Uterus (tissue), 4 donors: ENCODE results near the gene FGFR2. TPM values are rescaled to one million over a fixed set of nuclear protein-coding genes. Genes with fewer than 3 reads are reported as not detected.

Source experiments
- DNase-seq, 2 donors: peaks; one replicate each; pipeline ENCODE4 v3.0.0-alpha.2; 2019 to 2020
- H3K27ac ChIP-seq, 2 donors: fragments of 200-600 bp; sonication (generic); 1 replicate in 1 of 2; 2 replicates in 1 of 2; pipeline ENCODE4 v1.5.1; 2016 to 2018
- H3K27me3 ChIP-seq, 2 donors: fragments of 200-600 bp; sonication (generic); one replicate each; pipeline ENCODE4 v1.5.1; 2018 to 2019; ENCODE audit warnings: control low read depth in 1 of 2
- H3K36me3 ChIP-seq, 2 donors: fragments of 200-600 bp; sonication (generic); one replicate each; pipeline ENCODE4 v1.5.1; 2019; ENCODE audit warnings: control low read depth in 1 of 2
- H3K4me1 ChIP-seq, 2 donors: fragments of 200-600 bp; sonication (generic); one replicate each; pipeline ENCODE4 v1.5.1; 2018 to 2019; ENCODE audit warnings: control low read depth in 1 of 2
- H3K4me3 ChIP-seq, 2 donors: fragments of 200-600 bp; sonication (generic); 1 replicate in 1 of 2; 2 replicates in 1 of 2; pipeline ENCODE4 v1.5.1; 2018 to 2019; ENCODE audit warnings: mild to moderate bottlenecking in 1 of 2
- H3K9me3 ChIP-seq, 2 donors: fragments of 200-600 bp; sonication (generic); one replicate each; pipeline ENCODE4 v1.5.1; 2019; ENCODE audit warnings: control low read depth in 1 of 2
- POLR2A ChIP-seq, 2 donors: fragments of 450-650 bp; IDR thresholded peaks; one replicate each; pipeline ENCODE4 v1.6.1; 2016; ENCODE audit warnings: antibody characterized with exemption in 2 of 2, mild to moderate bottlenecking in 1 of 2, moderate library complexity in 1 of 2
- intact Hi-C: fragments of 100-400 bp; cut with DNase I; formaldehyde crosslinking; loops from one replicate; pipeline ENCODE4 v1.15.1; 2023; ENCODE audit warnings: low total_unique reads
- total RNA-seq, 4 donors: library from RNA; depleted of rRNA in 3 of 4; stranded (reverse); fragments of >200 nt in 3 of 4; gene quantifications; one replicate each; pipeline versions ENCODE4 v1.1.0 to v1.2.4, GENCODE V29; 2014 to 2023
- TF ChIP-seq, protein P1 (sequence below), 4 experiments: fragments of 200-600 bp in 2 of 4; fragments of 450-650 bp in 2 of 4; sonication (generic) in 2 of 4; IDR thresholded peaks; one replicate each; pipeline ENCODE4 v1.5.1; 2016 to 2019; ENCODE audit warnings: antibody characterized with exemption in 4 of 4, mild to moderate bottlenecking in 2 of 4, moderate library complexity in 1 of 4
- donor health status: DM: yes; HTN: yes; CAD: no.

Gene FGFR2
- total RNA-seq, result 100 to 1,000 TPM in 2 of 4 donors, 10 to 100 TPM in 2; 27.4 to 159 (median 111) TPM

DNA sequence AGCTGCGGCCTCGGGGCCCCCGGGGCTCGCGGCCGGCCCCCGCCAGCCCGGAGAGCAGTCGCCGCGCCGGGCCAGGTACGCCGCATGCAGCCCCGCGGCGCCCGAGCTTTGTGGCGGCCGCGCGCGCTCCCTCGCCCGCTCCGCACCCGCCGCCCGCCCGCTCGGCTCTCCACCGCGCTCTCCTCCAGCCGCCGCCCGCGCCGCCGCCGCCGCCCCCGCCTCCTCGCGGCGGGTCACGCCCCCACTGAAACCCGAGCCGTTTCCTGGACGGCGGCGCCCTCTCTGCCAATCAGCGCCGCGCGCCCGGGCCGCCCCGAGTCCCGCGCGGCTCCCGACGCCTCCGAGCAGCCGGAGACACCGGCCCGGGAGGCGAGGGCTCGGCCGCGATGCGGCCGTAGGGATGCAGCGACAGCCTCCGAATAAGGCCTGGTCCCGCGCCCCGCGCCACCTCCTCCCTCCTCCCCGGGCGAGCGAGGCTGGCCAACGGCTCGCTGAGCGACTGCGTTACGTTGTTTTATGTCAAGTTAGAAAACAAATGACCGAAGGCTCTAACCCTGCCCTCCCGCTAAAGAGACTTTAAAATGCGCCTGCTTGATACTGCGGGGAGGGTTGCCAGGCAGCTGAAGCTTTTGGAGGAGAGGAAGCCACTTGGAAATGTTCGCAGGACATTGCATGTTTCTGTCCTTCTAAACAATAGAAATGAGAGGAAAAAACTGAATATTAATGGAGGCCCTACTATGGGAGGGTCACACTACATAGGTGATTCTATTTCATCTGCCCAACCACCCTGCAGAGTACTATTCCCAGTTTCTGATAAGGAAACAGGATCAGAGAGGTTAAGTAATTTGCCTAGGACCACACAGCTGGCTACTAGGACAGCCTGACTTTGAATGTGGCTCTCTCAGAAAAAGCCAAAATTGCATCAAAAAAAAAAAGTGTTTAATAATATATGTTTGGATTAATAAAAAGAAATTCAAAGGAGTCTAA, at the start of gene FGFR2:
FGFR2 (minus strand) TSS at position 182 of the 987 bp plus-strand sequence. CDS start 4,627 bp downstream, outside the sequence.
- intact Hi-C loops, result loop anchor here (5.0 kb wide), 1 partner anchor 651 kb away; no protein-coding TSS in a partner anchor
- Histone ChIP-seq H3K9me3 (no peaks in the 10 kb centered on the region), H3K36me3 (no peaks in the 10 kb centered on the region), H3K27ac (peak within 1 kb of the TSS; percentile 83 to 94), H3K4me1 (peaks cover 0 to 7% of the 10 kb centered on the region in 2 donors), H3K4me3 (peak within 1 kb of the TSS; percentile 68 to 83), H3K27me3 (no peaks in the 10 kb centered on the region)
- TF ChIP-seq POLR2A (IDR thresholded peaks at IDR 0.05), result peak; percentile 64 to 89
- TF ChIP-seq, protein P1, sequence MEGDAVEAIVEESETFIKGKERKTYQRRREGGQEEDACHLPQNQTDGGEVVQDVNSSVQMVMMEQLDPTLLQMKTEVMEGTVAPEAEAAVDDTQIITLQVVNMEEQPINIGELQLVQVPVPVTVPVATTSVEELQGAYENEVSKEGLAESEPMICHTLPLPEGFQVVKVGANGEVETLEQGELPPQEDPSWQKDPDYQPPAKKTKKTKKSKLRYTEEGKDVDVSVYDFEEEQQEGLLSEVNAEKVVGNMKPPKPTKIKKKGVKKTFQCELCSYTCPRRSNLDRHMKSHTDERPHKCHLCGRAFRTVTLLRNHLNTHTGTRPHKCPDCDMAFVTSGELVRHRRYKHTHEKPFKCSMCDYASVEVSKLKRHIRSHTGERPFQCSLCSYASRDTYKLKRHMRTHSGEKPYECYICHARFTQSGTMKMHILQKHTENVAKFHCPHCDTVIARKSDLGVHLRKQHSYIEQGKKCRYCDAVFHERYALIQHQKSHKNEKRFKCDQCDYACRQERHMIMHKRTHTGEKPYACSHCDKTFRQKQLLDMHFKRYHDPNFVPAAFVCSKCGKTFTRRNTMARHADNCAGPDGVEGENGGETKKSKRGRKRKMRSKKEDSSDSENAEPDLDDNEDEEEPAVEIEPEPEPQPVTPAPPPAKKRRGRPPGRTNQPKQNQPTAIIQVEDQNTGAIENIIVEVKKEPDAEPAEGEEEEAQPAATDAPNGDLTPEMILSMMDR (IDR thresholded peaks at IDR 0.05), result peak in 2 of 4 experiments; percentile 9 to 20
- peak; percentile 81 to 85 for DNase-seq

DNA sequence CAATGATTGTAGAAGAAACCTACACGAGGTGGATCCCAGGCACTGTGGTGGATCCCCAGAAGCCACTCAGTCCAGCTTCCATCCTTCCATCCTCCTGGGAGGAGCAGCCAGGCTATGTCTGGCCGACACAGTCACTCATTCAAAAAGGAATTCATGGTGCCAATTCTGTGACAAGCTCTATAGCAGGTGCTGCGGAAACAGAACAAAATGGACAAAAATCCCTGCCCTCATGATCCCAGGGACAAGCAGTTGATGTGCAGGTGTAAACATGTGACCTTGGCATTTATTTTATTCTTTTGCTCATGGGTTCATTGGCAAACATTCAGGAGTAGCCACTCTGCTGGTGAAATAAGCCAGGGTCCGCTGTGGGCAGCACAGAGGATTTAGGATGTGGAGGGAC, 49.2 kb upstream of the FGFR2 start:
- TF ChIP-seq, protein P1 (IDR thresholded peaks at IDR 0.05), result no peak
- intact Hi-C loops, result no loop called here
- H3K4me3 ChIP-seq, result no peak overlapping the region
- H3K9me3 ChIP-seq, result no peaks in the 10 kb centered on the region
- H3K27ac ChIP-seq, result no peak overlapping the region
- no peaks in the 10 kb centered on the region for H3K36me3 ChIP-seq
- no peaks in the 10 kb centered on the region for H3K27me3 ChIP-seq
- no peak for DNase-seq
- no peaks in the 10 kb centered on the region for H3K4me1 ChIP-seq

DNA sequence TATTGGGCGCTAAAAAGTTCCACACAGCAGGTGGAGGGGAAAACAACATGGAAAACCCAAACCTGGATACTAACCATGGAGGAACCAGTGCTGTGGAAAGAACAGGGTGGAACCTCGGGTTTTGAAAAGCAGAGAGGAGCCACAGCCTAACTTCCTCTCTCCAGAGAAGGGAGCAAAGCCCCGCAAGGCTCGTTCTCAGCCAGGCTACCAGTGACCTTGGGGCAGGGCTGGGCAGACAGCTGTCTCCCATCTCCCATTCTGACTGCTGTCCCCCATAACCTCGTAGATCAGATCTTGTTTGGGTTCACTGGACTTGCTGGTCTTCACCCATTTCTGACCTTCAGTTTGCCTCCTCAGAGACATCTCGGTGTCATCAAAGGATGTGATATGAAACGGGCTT, 47.5 kb upstream of the FGFR2 start:
- DNase-seq, result no peak
- TF ChIP-seq, protein P1 (IDR thresholded peaks at IDR 0.05), result no peak
- no peak for TF ChIP-seq POLR2A (IDR thresholded peaks at IDR 0.05)
- Histone ChIP-seq H3K27me3 (no peaks in the 10 kb centered on the region), H3K27ac (no peak overlapping the region), H3K4me1 (no peaks in the 10 kb centered on the region), H3K36me3 (no peaks in the 10 kb centered on the region), H3K4me3 (no peak overlapping the region), H3K9me3 (no peaks in the 10 kb centered on the region)
- intact Hi-C loops, result no loop called here

DNA sequence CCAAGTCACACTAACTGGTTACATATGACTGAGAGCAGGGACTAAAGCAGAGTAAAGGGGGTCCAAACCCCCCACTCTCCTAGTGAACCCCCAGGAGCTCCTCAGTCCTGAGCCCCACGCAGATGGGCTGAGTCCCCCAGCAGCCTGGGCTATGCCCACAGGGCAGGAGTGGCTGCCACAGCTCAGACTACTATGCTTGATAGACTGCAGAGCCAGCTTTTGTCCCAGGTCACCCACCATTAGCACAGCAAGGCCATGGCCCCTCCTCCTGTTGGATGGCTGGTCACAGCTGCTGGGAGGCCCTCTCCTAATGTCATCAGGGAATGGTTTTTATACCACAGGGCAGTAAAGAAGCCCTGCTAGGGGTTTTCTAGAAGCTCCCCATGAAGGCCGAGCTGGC, 46.3 kb upstream of the FGFR2 start:
- intact Hi-C loops, result no loop called here
- no peaks in the 10 kb centered on the region for H3K9me3 ChIP-seq
- no peak for DNase-seq
- H3K27me3 ChIP-seq, result no peaks in the 10 kb centered on the region
- H3K4me1 ChIP-seq, result no peaks in the 10 kb centered on the region
- no peak overlapping the region for H3K27ac ChIP-seq
- H3K4me3 ChIP-seq, result no peak overlapping the region
- no peaks in the 10 kb centered on the region for H3K36me3 ChIP-seq
- no peak for TF ChIP-seq POLR2A (IDR thresholded peaks at IDR 0.05)
- TF ChIP-seq, protein P1 (IDR thresholded peaks at IDR 0.05), result no peak

DNA sequence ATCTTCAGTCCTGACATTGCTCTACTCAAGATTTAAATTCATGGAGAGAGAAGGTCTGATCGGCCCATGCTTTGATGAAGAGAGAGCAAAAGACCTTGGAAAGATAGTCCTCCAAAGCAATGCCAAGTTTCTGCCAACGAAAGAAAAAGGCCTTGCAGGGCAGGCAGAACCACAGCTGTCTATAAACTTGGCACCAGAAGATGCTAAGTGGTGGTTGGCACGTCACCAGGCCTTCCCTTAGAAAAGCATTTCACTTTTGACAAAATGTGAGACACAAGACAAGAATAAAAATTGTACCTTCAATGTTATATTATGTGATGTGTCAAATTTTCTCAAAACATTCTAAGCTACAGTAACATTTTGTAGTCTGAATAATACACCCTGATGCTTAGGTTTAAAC, 42.0 kb upstream of the FGFR2 start:
- H3K36me3 ChIP-seq, result no peaks in the 10 kb centered on the region
- no peaks in the 10 kb centered on the region for H3K27me3 ChIP-seq
- intact Hi-C loops, result no loop called here
- no peaks in the 10 kb centered on the region for H3K4me1 ChIP-seq
- no peak overlapping the region for H3K27ac ChIP-seq
- TF ChIP-seq, protein P1 (IDR thresholded peaks at IDR 0.05), result no peak
- no peak for TF ChIP-seq POLR2A (IDR thresholded peaks at IDR 0.05)
- DNase-seq, result no peak
- no peaks in the 10 kb centered on the region for H3K9me3 ChIP-seq
- no peak overlapping the region for H3K4me3 ChIP-seq
